PC-9 (cell line): Measurements from ENCODE around the gene LRRC61.
"Not testable (repeated sequence)": the region's sequence is repeated elsewhere in the genome, so short reads cannot be mapped to it uniquely, and the experiment has no call there.

Experiments used
- CTCF ChIP-seq: fragments of 200-600 bp; sonication (generic); conservative IDR thresholded peaks from 2 replicates; pipeline ENCODE4 v1.6.1; 2017; ENCODE audit warnings: mixed run types, antibody characterized with exemption, mild to moderate bottlenecking, moderate library complexity
- EZH2 ChIP-seq: fragments of 200-600 bp; sonication (generic); IDR thresholded peaks from 2 replicates; pipeline ENCODE4 v1.8.0; 2017; ENCODE audit warnings: antibody characterized with exemption, low read depth

DNA sequence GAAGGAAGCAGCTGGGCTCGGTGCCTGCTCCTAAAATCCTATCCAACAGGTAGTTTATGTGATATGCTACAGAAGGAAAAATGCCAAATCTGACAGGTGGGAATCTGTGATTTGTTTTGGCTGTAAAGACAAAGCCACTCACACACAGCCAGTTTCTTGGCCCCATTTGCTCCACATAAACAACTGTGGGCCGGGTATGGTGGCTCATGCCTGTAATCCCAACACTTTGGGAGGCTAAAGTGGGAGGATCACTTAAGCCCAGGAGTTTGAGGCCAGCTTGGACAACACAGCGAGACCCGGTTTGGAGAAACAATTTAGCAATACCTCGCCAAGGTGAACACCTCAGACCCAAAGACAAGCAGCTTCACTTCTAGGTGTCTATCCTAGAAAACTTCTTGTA lies 16.8 kb upstream of the LRRC61 start:
- not testable (repeated sequence) for TF ChIP-seq CTCF, EZH2
